H1 (cell line): ENCODE data around the gene SP9. TPM values are rescaled to one million over a fixed set of nuclear protein-coding genes. Genes with fewer than 3 reads are reported as not detected.

Experiments
- CTCF ChIA-PET: fragments of 300-600 bp; sonication (Branson Sonifier 250); formaldehyde crosslinking; loops from one replicate; lab custom pipeline; 2021; ENCODE audit not compliant: partially characterized antibody; lab: Charles Lee
- POLR2A ChIA-PET: fragments of 300-600 bp; sonication (Branson Sonifier 250); formaldehyde crosslinking; loops from one replicate; lab custom pipeline; 2021; ENCODE audit warnings: inconsistent platforms; ENCODE audit not compliant: partially characterized antibody; lab: Charles Lee
- DNase-seq, 2 experiments: peaks; one replicate each; pipeline versions ENCODE4 v3.0.0 to v3.0.0-alpha.2; 2010 to 2022; ENCODE audit warnings: low spot score in 2 of 2, low read depth in 1 of 2, mixed read lengths in 1 of 2
- FAIRE-seq: peaks from 2 replicates; lab custom pipeline; 2011; peaks lifted over from hg19 to GRCh38; lab: Jason Lieb, UNC
- H2AFZ ChIP-seq: 2 replicates; pipeline ENCODE4 v1.8.1; 2012; ENCODE audit warnings: low read length, inconsistent platforms
- H2AK5ac ChIP-seq: 2 replicates; pipeline ENCODE4 v1.6.1; 2013; ENCODE audit warnings: low read depth, low read length
- H2BK120ac ChIP-seq: replicated peaks from 2 replicates; pipeline ENCODE3; 2013; ENCODE audit warnings: low read depth, low read length, inconsistent platforms
- H2BK12ac ChIP-seq: 2 replicates; pipeline ENCODE4 v1.6.1; 2013; ENCODE audit warnings: low read depth, low read length
- H2BK15ac ChIP-seq: 2 replicates; pipeline ENCODE4 v1.6.1; 2013; ENCODE audit warnings: low read length
- H2BK20ac ChIP-seq: 2 replicates; pipeline ENCODE4 v1.6.1; 2013; ENCODE audit warnings: low read length
- H2BK5ac ChIP-seq: 2 replicates; pipeline ENCODE4 v1.6.1; 2013; ENCODE audit warnings: low read depth, low read length
- H3K14ac ChIP-seq: 2 replicates; pipeline ENCODE4 v1.6.1; 2013; ENCODE audit warnings: inconsistent platforms; ENCODE audit not compliant: insufficient read length
- H3K18ac ChIP-seq: 2 replicates; pipeline ENCODE4 v1.6.1; 2013; ENCODE audit warnings: low read length; ENCODE audit errors: extremely low read depth
- H3K23ac ChIP-seq: 2 replicates; pipeline ENCODE4 v1.6.1; 2013; ENCODE audit warnings: inconsistent platforms; ENCODE audit not compliant: insufficient read length
- H3K23me2 ChIP-seq: 2 replicates; pipeline ENCODE4 v1.6.1; 2013; ENCODE audit warnings: low read depth, low read length
- H3K27ac ChIP-seq: 2 replicates; pipeline ENCODE4 v1.6.1; 2011; ENCODE audit warnings: low read depth, low read length, inconsistent platforms
- H3K27me3 ChIP-seq, 4 experiments: replicated peaks in 1 of 4; 1 replicate in 1 of 4; 2 replicates in 3 of 4; pipeline versions ENCODE4 v1.6.1 to v1.8.1; 2011 to 2013; ENCODE audit warnings: low read length in 3 of 4, mild to moderate bottlenecking in 3 of 4, inconsistent platforms in 2 of 4, mixed read lengths in 2 of 4, moderate library complexity in 1 of 4; ENCODE audit not compliant: control insufficient read depth in 3 of 4, insufficient read depth in 3 of 4; ENCODE audit errors: extremely low read depth in 1 of 4
- H3K36me3 ChIP-seq, 4 experiments: 2 replicates each; pipeline versions ENCODE4 v1.6.1 to v1.8.1; 2011 to 2013; ENCODE audit warnings: mild to moderate bottlenecking in 4 of 4, low read length in 3 of 4, moderate library complexity in 2 of 4, control low read depth in 1 of 4, inconsistent platforms in 1 of 4; ENCODE audit not compliant: insufficient read depth in 4 of 4, control insufficient read depth in 2 of 4
- H3K4ac ChIP-seq: replicated peaks from 2 replicates; pipeline ENCODE3; 2013; ENCODE audit warnings: low read length, low read depth, mixed read lengths, inconsistent platforms; ENCODE audit not compliant: insufficient read length
- H3K4me1 ChIP-seq, 4 experiments: replicated peaks in 1 of 4; 1 replicate in 1 of 4; 2 replicates in 3 of 4; pipeline versions ENCODE4 v1.6.1 to v1.8.1; 2011 to 2013; ENCODE audit warnings: low read length in 3 of 4, inconsistent platforms in 2 of 4, mixed read lengths in 1 of 4; ENCODE audit not compliant: insufficient read depth in 4 of 4, control insufficient read depth in 3 of 4
- H3K4me2 ChIP-seq, 2 experiments: 2 replicates each; pipeline versions ENCODE4 v1.6.1 to v1.8.1; 2011 to 2013; ENCODE audit warnings: low read depth in 2 of 2, low read length in 2 of 2, control low read depth in 1 of 2, inconsistent platforms in 1 of 2, mild to moderate bottlenecking in 1 of 2; ENCODE audit not compliant: insufficient read depth in 1 of 2
- H3K4me3 ChIP-seq, 4 experiments: fragments of 200-600, 300-600 bp in 1 of 4; sonication (generic), shearing (Covaris generic), sonication (Bioruptor Twin) in 1 of 4; 2 replicates each; pipeline versions ENCODE4 v1.5.1 to v1.8.1; 2011 to 2016; ENCODE audit warnings: low read length in 4 of 4, low read depth in 3 of 4, control low read depth in 2 of 4, inconsistent platforms in 2 of 4, mild to moderate bottlenecking in 2 of 4, mixed read lengths in 1 of 4, moderate library complexity in 1 of 4; ENCODE audit not compliant: insufficient read depth in 2 of 4; ENCODE audit errors: extremely low read depth in 1 of 4
- H3K56ac ChIP-seq: replicated peaks from 2 replicates; pipeline ENCODE3; 2013; ENCODE audit warnings: low read depth, mild to moderate bottlenecking, mixed read lengths, low read length, inconsistent platforms; ENCODE audit not compliant: insufficient read length
- H3K79me1 ChIP-seq: 2 replicates; pipeline ENCODE4 v1.6.1; 2013; ENCODE audit warnings: low read depth, low read length, control low read depth
- H3K79me2 ChIP-seq, 2 experiments: 2 replicates each; pipeline versions ENCODE4 v1.6.1 to v1.8.1; 2012 to 2013; ENCODE audit warnings: low read length in 2 of 2, mild to moderate bottlenecking in 2 of 2, inconsistent platforms in 1 of 2; ENCODE audit not compliant: insufficient read depth in 2 of 2, control insufficient read depth in 1 of 2
- H3K9ac ChIP-seq, 4 experiments: replicated peaks in 1 of 4; 1 replicate in 1 of 4; 2 replicates in 3 of 4; pipeline versions ENCODE4 v1.6.1 to v1.8.1; 2011 to 2013; ENCODE audit warnings: low read depth in 3 of 4, low read length in 3 of 4, control low read depth in 2 of 4, mild to moderate bottlenecking in 2 of 4, moderate library complexity in 2 of 4, inconsistent platforms in 1 of 4; ENCODE audit errors: extremely low read depth in 1 of 4
- H3K9me3 ChIP-seq, 2 experiments: 2 replicates each; pipeline versions ENCODE4 v1.6.1 to v1.8.1; 2012 to 2013; ENCODE audit warnings: mild to moderate bottlenecking in 2 of 2, moderate library complexity in 2 of 2, control low read depth in 1 of 2, inconsistent platforms in 1 of 2, low read depth in 1 of 2, low read length in 1 of 2, mixed read lengths in 1 of 2; ENCODE audit not compliant: insufficient read depth in 2 of 2
- H4K20me1 ChIP-seq, 2 experiments: replicated peaks in 1 of 2; 2 replicates each; pipeline versions ENCODE3 to v1.8.1; 2011 to 2013; ENCODE audit warnings: inconsistent platforms in 2 of 2, low read length in 2 of 2, mild to moderate bottlenecking in 1 of 2; ENCODE audit not compliant: insufficient read depth in 2 of 2, control insufficient read depth in 1 of 2
- H4K5ac ChIP-seq: 2 replicates; pipeline ENCODE4 v1.6.1; 2013; ENCODE audit warnings: low read length, low read depth, mixed read lengths, inconsistent platforms; ENCODE audit not compliant: insufficient read length
- H4K8ac ChIP-seq: 2 replicates; pipeline ENCODE4 v1.8.0; 2013; ENCODE audit warnings: mild to moderate bottlenecking, moderate library complexity, low read length, inconsistent platforms; ENCODE audit not compliant: insufficient read depth; ENCODE audit errors: extremely low read depth
- H4K91ac ChIP-seq: replicated peaks from 2 replicates; pipeline ENCODE3; 2013; ENCODE audit warnings: low read length, mixed read lengths, inconsistent platforms; ENCODE audit not compliant: insufficient read length
- ASH2L ChIP-seq: fragments of 200-600, 300-600 bp; sonication (generic); IDR thresholded peaks from one replicate; pipeline ENCODE4 v1.7.1; 2017; ENCODE audit warnings: low read length
- BCL11A ChIP-seq, 2 experiments: IDR thresholded peaks; one replicate each; pipeline ENCODE4 v1.6.1; 2011; ENCODE audit warnings: low read depth in 2 of 2, low read length in 2 of 2, mild to moderate bottlenecking in 2 of 2
- BRCA1 ChIP-seq: IDR thresholded peaks from 2 replicates; pipeline ENCODE4 v1.6.1; 2012; ENCODE audit warnings: low read depth, low read length, improper control_type of control experiment
- CEBPB ChIP-seq: IDR thresholded peaks from 2 replicates; pipeline ENCODE4 v1.6.1; 2012; ENCODE audit warnings: low read depth, low read length
- CHD2 ChIP-seq: IDR thresholded peaks from 2 replicates; pipeline ENCODE4 v1.6.1; 2012; ENCODE audit warnings: low read length, improper control_type of control experiment
- CREB1 ChIP-seq: IDR thresholded peaks from 2 replicates; pipeline ENCODE4 v1.6.1; 2012; ENCODE audit warnings: inconsistent platforms
- GABPA ChIP-seq: IDR thresholded peaks from 2 replicates; pipeline ENCODE4 v1.6.1; 2011; ENCODE audit warnings: mild to moderate bottlenecking, low read length, moderate library complexity, borderline replicate concordance; ENCODE audit not compliant: insufficient read depth
- JUN ChIP-seq: IDR thresholded peaks from 2 replicates; pipeline ENCODE4 v1.6.1; 2011; ENCODE audit warnings: low read depth, mild to moderate bottlenecking, improper control_type of control experiment, low read length
- KDM5A ChIP-seq: fragments of 200-600 bp; IDR thresholded peaks from 2 replicates; pipeline ENCODE4 v1.7.1; 2012; ENCODE audit warnings: mild to moderate bottlenecking, low read length, inconsistent platforms, mixed read lengths
- POLR2A ChIP-seq, 2 experiments: IDR thresholded peaks; 1 replicate in 1 of 2; 2 replicates in 1 of 2; pipeline ENCODE4 v1.6.1; 2011; ENCODE audit warnings: low read depth in 2 of 2, low read length in 2 of 2, mild to moderate bottlenecking in 2 of 2; ENCODE audit errors: control extremely low read depth in 1 of 2
- RAD21 ChIP-seq, 2 experiments: IDR thresholded peaks in 1 of 2; conservative IDR thresholded peaks in 1 of 2; 2 replicates each; pipeline ENCODE4 v1.6.1; 2011; ENCODE audit warnings: low read depth in 2 of 2, low read length in 2 of 2, improper control_type of control experiment in 1 of 2, inconsistent platforms in 1 of 2, mild to moderate bottlenecking in 1 of 2, moderate library complexity in 1 of 2
- SIN3A ChIP-seq, 2 experiments: IDR thresholded peaks in 1 of 2; conservative IDR thresholded peaks in 1 of 2; 2 replicates each; pipeline ENCODE4 v1.6.1; 2011 to 2012; ENCODE audit warnings: low read length in 2 of 2, improper control_type of control experiment in 1 of 2, low read depth in 1 of 2, mild to moderate bottlenecking in 1 of 2
- SIRT6 ChIP-seq: IDR thresholded peaks from one replicate; pipeline ENCODE4 v1.7.1; 2012; ENCODE audit warnings: low read length, inconsistent platforms
- SP1 ChIP-seq: IDR thresholded peaks from 2 replicates; pipeline ENCODE4 v1.6.1; 2011; ENCODE audit warnings: low read depth, low read length
- SP4 ChIP-seq: IDR thresholded peaks from 2 replicates; pipeline ENCODE4 v1.6.1; 2012; ENCODE audit warnings: low read length, inconsistent platforms
- TEAD4 ChIP-seq: IDR thresholded peaks from 2 replicates; pipeline ENCODE4 v1.6.1; 2012; ENCODE audit warnings: low read depth, low read length, inconsistent platforms, mixed read lengths
- WGBS, 2 experiments: shearing (Covaris generic) in 1 of 2; methylation state at CpG; one replicate each; pipeline versions ENCODE4 v1.1.6 to v1.1.7; 2013 to 2015; ENCODE audit warnings: low lambda C conversion rate in 2 of 2, mixed read lengths in 2 of 2, inconsistent platforms in 1 of 2, low coverage in 1 of 2, missing lambda C conversion rate in 1 of 2; ENCODE audit not compliant: insufficient replicate concordance in 2 of 2, insufficient coverage in 1 of 2, insufficient read length in 1 of 2; ENCODE audit errors: extremely low coverage in 1 of 2, missing lambda C conversion rate in 1 of 2; 5-methylcytosine and 5-hydroxymethylcytosine counted together
- polyA plus RNA-seq, 7 experiments: library from polyadenylated mRNA; depleted of rRNA in 3 of 7; stranded (reverse) in 5 of 7; unstranded in 2 of 7; fragments of >200 nt in 5 of 7; fragments of 200-250 nt in 2 of 7; gene quantifications; 1 replicate in 5 of 7; 2 replicates in 1 of 7; 4 replicates in 1 of 7; pipeline versions ENCODE4 v1.2.1 to v1.2.3, GENCODE V29; 2011 to 2013; ENCODE audit warnings: missing spikeins in 2 of 7, mixed read lengths in 2 of 7
- total RNA-seq: library from RNA; stranded (reverse); fragmentation: NEBNext Ultra II Directional; extraction: Animal tissue kit (Norgen Biotek cat#: 25700); gene quantifications from 2 replicates; pipeline ENCODE4 v1.2.1, GENCODE V29; 2021

SP9 gene
- total and polyA plus RNA-seq, 2 of the 8 experiments (the other 6 are each of a cell fraction or from before 2014, with no cell fraction given): 0.03 to 0.11 TPM

DNA sequence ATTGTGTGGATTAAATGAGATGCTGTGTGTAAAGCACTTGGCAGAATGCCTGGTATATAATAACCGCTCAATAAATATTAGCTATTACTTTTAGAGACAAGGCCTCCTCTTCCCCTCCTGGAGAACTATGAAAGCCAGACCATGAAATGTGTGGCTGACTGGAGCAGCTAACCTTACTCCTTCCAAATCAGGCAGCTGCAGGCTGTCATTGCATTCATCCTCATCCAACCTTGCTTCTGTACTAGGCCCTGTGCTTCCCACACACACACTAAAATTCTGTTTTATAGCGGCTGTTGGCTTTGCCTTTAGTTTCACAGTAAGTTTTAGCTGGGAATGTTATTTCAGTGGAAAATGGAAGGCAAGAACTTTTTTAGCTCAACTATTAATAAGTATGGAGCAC is 10.2 kb upstream of the SP9 start:
- H3K4ac ChIP-seq: no peak overlapping the region
- no peak overlapping the region for H2BK15ac ChIP-seq
- DNase-seq (no peak), FAIRE-seq (no peak)
- H3K79me1 ChIP-seq: no peaks in the 10 kb centered on the region
- no peak overlapping the region; a peak in 1 of 4 replicates for H3K4me2 ChIP-seq
- WGBS, 2 experiments: 93% methylated on average over 2 of the region's 2 CpGs; no CpG with 5 or more reads in 1 of the 2 experiments
- H4K91ac ChIP-seq: no peak overlapping the region
- CTCF ChIA-PET: interaction anchor here (0.6 to 3.4 kb wide), 15 partner anchors 9 to 246 kb away, joined by 3 to 25 read pairs (median 4); no protein-coding TSS in a partner anchor
- no peaks in the 10 kb centered on the region for H3K79me2 ChIP-seq
- POLR2A ChIA-PET: interaction anchor here (0.6 to 1.4 kb wide), 5 partner anchors 10 to 147 kb away, joined by 3 read pairs; partner anchors contain the start of gene SP9
- H3K23me2 ChIP-seq: peaks cover 9% of the 10 kb centered on the region; the same call in 1 of the 2 replicates
- H3K27me3 ChIP-seq: peaks cover 32 to 54% (median 43%) of the 10 kb centered on the region in 4 experiments
- no peak overlapping the region for H2BK20ac ChIP-seq
- H3K9me3 ChIP-seq: no peaks in the 10 kb centered on the region
- no peak overlapping the region for H2AFZ ChIP-seq
- H2AK5ac ChIP-seq: no peak overlapping the region
- no peak overlapping the region for H2BK12ac ChIP-seq
- no peak overlapping the region for H3K27ac ChIP-seq
- H3K4me1 ChIP-seq: peaks cover 7 to 17% (median 9%) of the 10 kb centered on the region in 4 experiments
- H2BK120ac ChIP-seq: no peak overlapping the region
- TF ChIP-seq JUN (no peak), RAD21 (IDR thresholded peaks at IDR 0.05 in 1 of 2, conservative IDR thresholded peaks at IDR 0.05 in 1 of 2; ENCODE audit: low read depth in 2 of 2, low read length in 2 of 2) (no peak), SP1 (no peak), ASH2L (no peak), TEAD4 (no peak), CEBPB (no peak), GABPA (no peak), BRCA1 (no peak), CHD2 (no peak), KDM5A (no peak), SIRT6 (no peak), SP4 (no peak), BCL11A (IDR thresholded peaks at IDR 0.05; ENCODE audit: low read depth in 2 of 2, low read length in 2 of 2) (no peak), CREB1 (no peak), POLR2A (IDR thresholded peaks at IDR 0.05; ENCODE audit: control extremely low read depth in 1 of 2, low read depth in 2 of 2, low read length in 2 of 2) (no peak), SIN3A (conservative IDR thresholded peaks at IDR 0.05 in 1 of 2, IDR thresholded peaks at IDR 0.05 in 1 of 2; ENCODE audit: low read depth in 1 of 2, low read length in 2 of 2) (no peak)
- H2BK5ac ChIP-seq: no peak overlapping the region
- H3K56ac ChIP-seq: no peak overlapping the region
- peaks cover 6 to 10% of the 10 kb centered on the region in 2 experiments for H4K20me1 ChIP-seq
- no peak overlapping the region for H3K4me3 ChIP-seq
- H3K9ac ChIP-seq: no peak overlapping the region
- H4K8ac ChIP-seq: no peak overlapping the region
- no peak overlapping the region for H4K5ac ChIP-seq
- H3K23ac ChIP-seq: no peak overlapping the region
- H3K18ac ChIP-seq: no peak overlapping the region
- no peaks in the 10 kb centered on the region for H3K36me3 ChIP-seq
- H3K14ac ChIP-seq: no peak overlapping the region
